HG03442 (cell line): Measurements from ENCODE around the gene NFE2L3.
"Not testable (repeated sequence)": the region's sequence is repeated elsewhere in the genome, so short reads cannot be mapped to it uniquely, and the experiment has no call there.

Experiments
- ATAC-seq: cut with Tn5 transposase; IDR thresholded peaks from one replicate; pipeline ENCODE4 v1.9.1; 2021; ENCODE audit warnings: mild to moderate bottlenecking, moderate library complexity; ENCODE audit not compliant: unreplicated experiment

NFE2L3 gene

GRCh38 chr7:26166684-26167266 is 14.8 kb downstream of the NFE2L3 start:
- ATAC-seq = no peak

- no peak for ATAC-seq
Measured at GRCh38 chr7:26167303-26167934, 15.4 kb downstream of the NFE2L3 start.

DNA sequence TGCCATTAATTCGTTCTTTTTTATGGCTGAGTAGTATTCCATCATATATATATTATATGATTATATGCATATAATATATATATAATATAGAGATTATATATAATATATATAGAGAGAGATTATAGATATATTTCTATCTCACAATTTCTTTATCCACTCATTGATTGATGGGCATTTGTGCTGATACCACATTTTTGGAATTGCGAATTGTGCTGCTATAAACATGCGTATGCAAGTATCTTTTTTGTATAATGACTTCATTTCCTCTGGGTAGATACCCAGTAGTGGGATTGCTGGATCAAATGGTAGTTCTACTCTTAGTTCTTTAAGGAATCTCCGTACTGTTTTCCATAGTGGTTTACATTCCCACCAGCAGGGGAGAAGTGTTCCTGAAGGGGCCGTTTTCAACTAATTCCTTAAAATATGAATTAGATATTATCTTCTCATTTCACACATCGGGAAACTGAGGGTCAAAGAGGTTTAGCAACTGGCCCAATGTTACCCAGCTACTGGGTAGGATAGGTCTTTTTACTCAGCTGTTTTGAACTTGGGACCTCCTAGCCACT is 16.5 kb downstream of the NFE2L3 start:
- no peak for ATAC-seq

- no peak for ATAC-seq
Measured at GRCh38 chr7:26169271-26169670, 17.3 kb downstream of the NFE2L3 start.

DNA sequence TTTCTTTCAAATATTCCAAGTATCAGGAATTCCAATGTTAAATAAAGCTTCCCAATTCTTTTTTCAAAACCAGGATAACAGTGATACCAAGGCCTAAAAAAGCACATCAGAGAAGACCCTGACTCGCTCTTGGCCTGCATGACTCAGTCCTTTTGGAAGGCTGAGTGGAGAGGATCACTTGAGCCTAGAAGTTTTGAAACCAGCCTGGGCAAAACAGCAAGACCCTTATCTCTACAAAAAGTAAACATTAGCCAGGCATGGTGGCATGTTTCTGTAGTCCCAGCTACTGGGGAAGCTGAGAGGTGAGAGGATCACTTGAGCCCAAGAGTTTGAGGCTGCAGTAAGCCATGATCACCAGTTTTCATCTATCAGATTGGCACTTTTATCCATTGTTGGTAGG is 18.7 kb downstream of the NFE2L3 start:
- no peak for ATAC-seq

- no peak for ATAC-seq
Measured at GRCh38 chr7:26171601-26172000, 19.6 kb downstream of the NFE2L3 start.

DNA sequence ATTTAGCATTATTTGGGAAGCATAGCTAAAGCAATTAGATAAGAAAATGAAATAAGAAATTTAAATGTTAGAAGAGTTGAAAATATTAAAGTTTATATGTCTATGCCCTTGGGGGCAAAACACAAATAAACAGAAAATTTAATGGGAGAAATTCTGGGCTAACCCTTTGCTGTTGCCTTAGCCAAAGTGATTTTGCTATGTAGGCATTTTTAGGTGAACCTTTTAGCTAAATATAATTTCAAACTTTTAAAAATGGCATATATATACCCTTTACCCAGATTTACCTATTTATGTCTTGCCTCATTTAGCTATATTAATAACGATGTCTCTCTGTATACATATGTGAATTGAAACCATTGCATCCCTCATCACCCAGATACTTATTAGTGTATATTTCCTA is 20.1 kb downstream of the NFE2L3 start:
- ATAC-seq = no peak

DNA sequence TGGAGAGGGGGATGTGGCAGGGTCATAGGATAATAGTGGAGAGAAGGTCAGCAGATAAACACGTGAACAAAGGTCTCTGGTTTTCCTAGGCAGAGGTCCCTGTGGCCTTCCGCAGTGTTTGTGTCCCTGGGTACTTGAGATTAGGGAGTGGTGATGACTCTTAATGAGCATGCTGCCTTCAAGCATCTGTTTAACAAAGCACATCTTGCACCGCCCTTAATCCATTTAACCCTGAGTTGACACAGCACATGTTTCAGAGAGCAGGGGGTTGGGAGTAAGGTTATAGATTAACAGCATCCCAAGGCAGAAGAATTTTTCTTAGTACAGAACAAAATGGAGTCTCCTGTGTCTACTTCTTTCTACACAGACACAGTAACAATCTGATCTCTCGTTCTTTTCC is 23.9 kb downstream of the NFE2L3 start:
- not testable (repeated sequence) for ATAC-seq

DNA sequence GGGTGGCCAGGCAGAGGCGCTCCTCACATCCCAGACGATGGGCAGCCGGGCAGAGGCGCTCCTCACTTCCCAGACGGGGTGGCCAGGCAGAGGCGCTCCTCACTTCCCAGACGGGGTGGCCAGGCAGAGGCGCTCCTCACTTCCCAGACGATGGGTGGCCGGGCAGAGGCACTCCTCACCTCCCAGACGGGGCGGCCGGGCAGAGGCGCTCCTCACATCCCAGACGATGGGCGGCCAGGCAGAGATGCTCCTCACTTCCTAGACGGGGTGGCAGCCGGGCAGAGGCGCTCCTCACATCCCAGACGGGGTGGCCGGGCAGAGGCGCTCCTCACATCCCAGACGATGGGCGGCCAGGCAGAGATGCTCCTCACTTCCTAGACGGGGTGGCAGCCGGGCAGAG is 24.7 kb downstream of the NFE2L3 start:
- not testable (repeated sequence) for ATAC-seq

DNA sequence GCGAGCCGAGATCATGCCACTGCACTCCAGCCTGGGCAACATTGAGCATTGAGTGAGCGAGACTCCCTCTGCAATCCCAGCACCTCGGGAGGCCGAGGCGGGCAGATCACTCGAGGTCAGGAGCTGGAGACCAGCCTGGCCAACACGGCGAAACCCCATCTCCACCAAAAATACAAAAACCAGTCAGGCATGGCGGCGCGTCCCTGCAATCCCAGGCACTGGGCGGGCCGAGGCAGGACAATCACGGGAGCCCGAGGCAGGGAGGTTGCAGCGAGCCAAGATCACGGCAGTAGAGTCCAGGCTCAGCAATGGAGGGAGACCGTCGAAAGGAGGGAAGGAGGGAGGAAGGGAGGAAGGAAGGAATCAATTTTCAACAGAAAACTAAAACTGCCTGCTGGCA is 25.3 kb downstream of the NFE2L3 start:
- ATAC-seq = not testable (repeated sequence)

GRCh38 chr7:26178272-26178960 is 26.4 kb downstream of the NFE2L3 start:
- ATAC-seq = no peak

DNA sequence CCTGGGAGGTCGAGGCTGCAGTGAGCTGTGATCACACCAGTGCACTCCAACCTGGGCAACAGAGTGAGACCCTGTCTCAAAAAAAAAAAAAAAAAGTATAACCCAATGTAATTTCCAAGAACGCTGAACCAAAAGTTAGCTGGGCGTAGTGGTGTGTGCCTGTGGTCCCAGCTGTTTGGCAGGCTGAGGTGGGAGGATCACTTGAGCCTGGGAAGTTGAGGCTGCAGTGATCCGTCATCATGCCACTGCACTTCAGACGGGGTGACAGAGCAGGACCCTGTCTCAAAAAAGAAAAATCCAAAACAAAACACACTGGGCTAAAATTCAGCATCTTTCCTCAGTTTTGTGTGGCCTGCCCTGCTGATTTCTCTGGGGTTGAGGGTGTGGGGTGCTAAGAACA is 27.4 kb downstream of the NFE2L3 start:
- ATAC-seq = no peak

- no peak for ATAC-seq
Measured at GRCh38 chr7:26179826-26180497, 28.0 kb downstream of the NFE2L3 start.

- ATAC-seq = no peak
Measured at GRCh38 chr7:26180792-26181198, 28.8 kb downstream of the NFE2L3 start.

DNA sequence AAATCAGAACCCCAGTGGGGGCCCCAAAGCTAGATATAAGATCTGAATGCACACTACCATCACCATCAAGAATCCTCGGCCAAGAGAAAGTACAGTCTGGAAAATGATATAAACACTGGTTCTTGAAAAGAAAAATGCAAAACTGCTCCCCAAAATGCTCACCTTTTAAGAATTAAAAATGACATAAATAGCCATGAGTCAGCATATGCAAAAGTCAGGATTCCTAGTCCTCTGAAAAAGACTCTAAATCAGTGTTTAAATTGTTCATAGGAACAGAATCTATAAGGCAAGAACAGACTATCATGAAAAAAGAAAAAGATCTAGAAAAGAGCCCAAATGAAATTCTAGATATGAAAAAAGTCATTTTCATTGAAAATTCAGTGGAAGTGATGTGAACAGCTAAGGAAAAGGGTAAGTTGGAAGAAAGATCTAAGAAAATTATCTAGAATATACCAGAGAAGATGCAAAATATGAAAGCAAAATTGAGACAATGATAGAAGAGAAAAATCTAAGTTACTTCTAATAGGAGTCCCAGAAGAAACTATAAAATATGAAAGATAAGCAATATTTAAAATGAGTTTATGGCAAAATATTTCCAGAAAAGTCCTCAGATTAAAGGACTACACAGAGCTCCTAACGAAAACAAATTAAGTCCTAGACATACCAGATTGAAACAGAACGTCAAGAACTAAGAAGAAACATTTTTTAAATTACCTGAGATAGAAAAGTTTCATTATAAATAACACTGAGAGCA is 29.7 kb downstream of the NFE2L3 start:
- no peak for ATAC-seq

DNA sequence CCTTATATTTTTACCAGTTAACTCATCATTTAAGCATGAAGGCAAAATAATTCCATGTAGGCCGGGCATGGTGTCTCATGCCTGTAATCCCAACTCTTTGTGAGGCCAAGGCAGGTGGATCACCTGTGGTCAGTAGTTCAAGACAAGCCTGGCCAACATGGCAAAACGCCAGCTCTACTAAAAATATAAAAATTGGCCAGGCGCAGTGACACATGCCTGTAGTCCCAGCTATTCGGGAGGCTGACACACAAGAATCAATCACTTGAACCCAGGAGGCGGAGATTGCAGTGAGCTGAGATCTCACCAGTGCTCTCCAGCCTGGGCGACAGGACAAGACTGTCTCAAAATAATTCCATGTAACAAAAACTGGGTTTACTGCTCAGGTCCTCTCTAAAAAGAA is 30.3 kb downstream of the NFE2L3 start:
- no peak for ATAC-seq

GRCh38 chr7:26182706-26183105 is 30.7 kb downstream of the NFE2L3 start:
- no peak for ATAC-seq

DNA sequence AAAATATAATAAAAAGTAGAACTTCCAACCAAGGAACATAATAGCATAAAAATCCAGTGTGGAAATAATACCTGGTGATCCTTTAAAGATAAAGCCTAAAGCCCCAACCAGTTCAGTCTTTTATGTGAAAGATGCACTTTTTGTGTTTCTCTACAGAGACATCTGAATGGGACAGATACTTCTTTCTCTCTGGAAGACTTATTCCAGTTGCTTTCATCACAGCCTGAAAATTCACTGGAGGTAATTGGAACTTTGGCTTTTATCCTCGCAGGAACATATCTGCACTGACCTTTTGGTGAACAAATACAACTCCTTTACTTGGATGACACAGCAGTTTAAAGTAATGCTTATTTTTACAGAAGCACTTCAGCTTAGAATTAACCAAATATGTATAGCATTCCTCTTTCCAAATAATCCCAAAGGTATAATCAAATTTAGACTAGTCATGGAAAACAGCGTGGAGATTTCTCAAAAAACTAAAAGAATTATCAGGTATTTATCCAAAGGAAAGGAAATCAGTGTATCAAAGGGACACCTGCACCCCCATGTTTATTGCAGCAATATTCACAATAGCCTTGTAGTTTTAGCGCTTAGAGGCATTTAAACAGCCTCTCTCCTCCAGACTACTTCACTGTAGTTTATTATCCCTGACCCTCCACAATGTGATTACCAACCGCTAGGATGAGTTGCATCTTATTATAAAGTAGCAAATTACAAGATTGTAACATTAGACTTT is 31.7 kb downstream of the NFE2L3 start:
- no peak for ATAC-seq

GRCh38 chr7:26184281-26185101 is 32.5 kb downstream of the NFE2L3 start:
- not testable (repeated sequence) for ATAC-seq
